Osteoblast (primary cell): ENCODE results near the gene ZDHHC14. TPM values are rescaled to one million over a fixed set of nuclear protein-coding genes. Genes with fewer than 3 reads are reported as not detected.

Experiments
- DNase-seq: peaks from one replicate; pipeline ENCODE4 v3.0.0; 2011; ENCODE audit warnings: low spot score, mixed read lengths; ENCODE audit not compliant: insufficient read length; ENCODE audit errors: missing footprints
- H2AFZ ChIP-seq: 2 replicates; pipeline ENCODE4 v1.6.0; 2011; ENCODE audit warnings: mild to moderate bottlenecking, low read length
- H3K27ac ChIP-seq: 2 replicates; pipeline ENCODE4 v1.5.1; 2011; ENCODE audit warnings: mild to moderate bottlenecking, low read depth, low read length, moderate library complexity
- H3K27me3 ChIP-seq: 2 replicates; pipeline ENCODE4 v1.6.0; 2012; ENCODE audit warnings: mild to moderate bottlenecking, control low read depth, inconsistent platforms, low read length, moderate library complexity; ENCODE audit not compliant: insufficient read depth
- H3K36me3 ChIP-seq: 2 replicates; pipeline ENCODE4 v1.5.1; 2011; ENCODE audit warnings: mild to moderate bottlenecking, low read length, control low read depth, moderate library complexity; ENCODE audit not compliant: insufficient read depth
- H3K4me1 ChIP-seq: 2 replicates; pipeline ENCODE4 v1.5.1; 2011; ENCODE audit warnings: mild to moderate bottlenecking, low read length, control low read depth, moderate library complexity; ENCODE audit not compliant: insufficient read depth
- H3K4me2 ChIP-seq: 2 replicates; pipeline ENCODE4 v1.6.0; 2011; ENCODE audit warnings: mild to moderate bottlenecking, low read length; ENCODE audit not compliant: insufficient read depth
- H3K4me3 ChIP-seq: fragments of 200-600 bp; sonication (generic); 3 replicates; pipeline ENCODE4 v1.5.1; 2012; ENCODE audit warnings: mild to moderate bottlenecking, low read length, inconsistent platforms; ENCODE audit not compliant: insufficient read depth
- H3K79me2 ChIP-seq: 2 replicates; pipeline ENCODE4 v1.6.0; 2012; ENCODE audit warnings: mild to moderate bottlenecking, low read length, control low read depth, inconsistent platforms; ENCODE audit not compliant: insufficient read depth
- H3K9me3 ChIP-seq: 2 replicates; pipeline ENCODE4 v1.5.1; 2011; ENCODE audit warnings: low read depth, low read length, control low read depth
- H4K20me1 ChIP-seq: 2 replicates; pipeline ENCODE4 v1.6.0; 2012; ENCODE audit warnings: mild to moderate bottlenecking, low read length, control low read depth; ENCODE audit not compliant: insufficient read depth
- total RNA-seq: library from RNA; depleted of rRNA; stranded (reverse); fragments of >200 nt; gene quantifications from 2 replicates; pipeline ENCODE4 v1.2.3, GENCODE V29; 2012
- TF ChIP-seq, protein P1 (sequence below): IDR thresholded peaks from 2 replicates; pipeline ENCODE4 v1.5.1; 2011; ENCODE audit warnings: mild to moderate bottlenecking, low read depth, low read length, moderate library complexity; ENCODE audit errors: extremely low read depth

Gene ZDHHC14
- total RNA-seq, 1 donor, result 1.4 TPM

DNA sequence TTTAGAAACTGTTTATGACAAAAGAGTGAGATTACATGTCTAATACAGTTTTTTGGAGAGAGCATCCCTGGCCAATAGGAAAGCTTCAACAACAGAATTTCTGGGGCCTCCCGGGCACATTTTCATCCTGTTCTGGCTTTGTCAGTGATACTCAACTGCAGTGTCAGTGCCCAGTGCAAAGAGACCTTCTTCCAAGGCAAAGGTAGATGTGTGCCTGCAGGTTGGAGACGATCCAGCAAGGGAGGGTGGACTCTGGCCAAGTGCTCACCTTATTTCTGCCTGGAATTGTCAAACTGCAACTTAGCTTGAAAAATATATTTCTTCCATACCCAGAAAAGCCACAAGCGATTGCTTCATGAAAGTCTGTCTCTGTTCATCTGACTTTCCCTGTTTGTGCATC lies 230.4 kb downstream of the ZDHHC14 start:
- Histone ChIP-seq H3K4me3 (no peak overlapping the region), H3K4me2 (no peak overlapping the region), H3K27me3 (no peaks in the 10 kb centered on the region), H3K27ac (no peak overlapping the region), H3K79me2 (no peaks in the 10 kb centered on the region), H3K4me1 (peaks cover 20% of the 10 kb centered on the region), H4K20me1 (no peaks in the 10 kb centered on the region), H3K9me3 (no peaks in the 10 kb centered on the region), H2AFZ (no peak overlapping the region), H3K36me3 (no peaks in the 10 kb centered on the region)
- no peak for DNase-seq
- TF ChIP-seq, protein P1, sequence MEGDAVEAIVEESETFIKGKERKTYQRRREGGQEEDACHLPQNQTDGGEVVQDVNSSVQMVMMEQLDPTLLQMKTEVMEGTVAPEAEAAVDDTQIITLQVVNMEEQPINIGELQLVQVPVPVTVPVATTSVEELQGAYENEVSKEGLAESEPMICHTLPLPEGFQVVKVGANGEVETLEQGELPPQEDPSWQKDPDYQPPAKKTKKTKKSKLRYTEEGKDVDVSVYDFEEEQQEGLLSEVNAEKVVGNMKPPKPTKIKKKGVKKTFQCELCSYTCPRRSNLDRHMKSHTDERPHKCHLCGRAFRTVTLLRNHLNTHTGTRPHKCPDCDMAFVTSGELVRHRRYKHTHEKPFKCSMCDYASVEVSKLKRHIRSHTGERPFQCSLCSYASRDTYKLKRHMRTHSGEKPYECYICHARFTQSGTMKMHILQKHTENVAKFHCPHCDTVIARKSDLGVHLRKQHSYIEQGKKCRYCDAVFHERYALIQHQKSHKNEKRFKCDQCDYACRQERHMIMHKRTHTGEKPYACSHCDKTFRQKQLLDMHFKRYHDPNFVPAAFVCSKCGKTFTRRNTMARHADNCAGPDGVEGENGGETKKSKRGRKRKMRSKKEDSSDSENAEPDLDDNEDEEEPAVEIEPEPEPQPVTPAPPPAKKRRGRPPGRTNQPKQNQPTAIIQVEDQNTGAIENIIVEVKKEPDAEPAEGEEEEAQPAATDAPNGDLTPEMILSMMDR, result no peak

DNA sequence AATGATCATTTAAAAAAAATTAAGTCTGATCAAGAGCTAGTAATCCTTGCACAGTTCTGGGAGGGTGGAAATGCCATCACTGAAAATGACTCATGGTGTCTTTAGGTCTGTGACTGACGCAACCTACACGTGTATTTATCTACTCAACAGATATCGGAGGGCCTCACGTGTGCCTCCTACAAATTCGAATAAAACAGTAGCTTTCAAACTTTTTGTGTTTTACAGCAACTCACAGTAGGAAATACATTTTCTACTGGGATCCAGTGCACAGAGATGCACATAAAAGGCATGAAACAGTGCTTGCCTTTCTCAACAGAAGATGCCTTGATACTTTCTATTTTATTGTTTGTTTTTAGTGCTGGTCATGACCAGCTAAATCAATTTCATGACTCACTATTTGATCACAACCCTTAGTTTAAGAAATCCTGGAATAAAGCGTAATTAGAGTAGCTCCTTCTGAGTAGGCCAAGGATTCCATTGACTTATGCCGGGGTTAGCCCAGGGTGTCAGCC lies 232.1 kb downstream of the ZDHHC14 start:
- TF ChIP-seq, protein P1, result no peak
- Histone ChIP-seq H3K4me3 (peak overlapping the region; percentile 47), H3K4me1 (peaks cover 20% of the 10 kb centered on the region), H3K4me2 (peak overlapping the region; percentile 68), H2AFZ (no peak overlapping the region), H3K36me3 (no peaks in the 10 kb centered on the region), H4K20me1 (no peaks in the 10 kb centered on the region), H3K27me3 (no peaks in the 10 kb centered on the region), H3K27ac (peak overlapping the region; percentile 70), H3K79me2 (no peaks in the 10 kb centered on the region), H3K9me3 (no peaks in the 10 kb centered on the region)
- peak; percentile 96 for DNase-seq

DNA sequence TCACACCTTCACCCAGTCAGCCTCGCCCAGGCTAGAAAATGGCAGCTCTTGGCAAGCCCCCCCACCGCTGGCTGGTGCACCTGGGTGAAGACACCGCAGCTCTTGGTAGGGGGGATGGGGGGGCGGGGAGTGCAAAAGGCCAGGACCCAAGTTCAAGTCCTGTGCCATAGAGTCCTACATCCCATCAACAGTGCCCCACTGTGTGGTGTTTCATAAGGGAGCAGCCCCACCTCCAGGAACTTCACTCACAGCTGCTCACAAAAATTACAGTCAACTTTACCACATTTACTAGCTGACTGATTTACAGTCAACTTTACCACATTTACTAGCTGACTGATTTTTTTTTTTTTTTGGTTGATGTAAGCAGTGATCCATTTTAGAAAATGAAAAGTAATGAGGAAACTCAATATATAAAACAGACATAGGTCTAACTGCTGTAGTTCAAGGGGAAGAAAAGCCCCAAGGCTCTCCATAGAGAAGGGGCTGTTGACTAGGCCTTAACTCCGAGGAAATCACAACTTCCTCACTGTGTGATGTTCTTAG lies 233.1 kb downstream of the ZDHHC14 start:
- no peaks in the 10 kb centered on the region for H4K20me1 ChIP-seq
- no peaks in the 10 kb centered on the region for H3K79me2 ChIP-seq
- no peaks in the 10 kb centered on the region for H3K36me3 ChIP-seq
- peak overlapping the region; percentile 70 for H3K27ac ChIP-seq
- H3K4me3 ChIP-seq, result no peak overlapping the region
- TF ChIP-seq, protein P1, result no peak
- no peak overlapping the region for H2AFZ ChIP-seq
- H3K4me1 ChIP-seq, result peaks cover 20% of the 10 kb centered on the region
- no peak overlapping the region for H3K4me2 ChIP-seq
- H3K9me3 ChIP-seq, result no peaks in the 10 kb centered on the region
- no peak for DNase-seq
- no peaks in the 10 kb centered on the region for H3K27me3 ChIP-seq

DNA sequence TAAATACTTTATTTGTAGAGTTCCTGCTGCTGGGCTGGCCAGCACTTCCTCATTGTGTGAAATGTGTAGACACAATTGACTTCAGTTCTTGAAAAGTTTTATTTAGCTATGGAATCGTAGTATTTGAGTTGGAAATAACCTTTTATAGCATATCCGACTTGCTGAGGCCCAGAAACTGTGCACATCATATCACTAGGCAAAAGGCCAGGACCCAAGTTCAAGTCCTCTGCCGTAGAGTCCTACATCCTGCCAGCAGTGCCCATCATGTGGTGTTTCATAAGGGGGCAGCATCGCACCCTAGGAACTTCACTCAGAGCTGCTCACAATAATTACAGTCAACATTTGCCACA lies 234.4 kb downstream of the ZDHHC14 start:
- no peaks in the 10 kb centered on the region for H3K36me3 ChIP-seq
- TF ChIP-seq, protein P1, result peak; percentile 17
- no peaks in the 10 kb centered on the region for H3K27me3 ChIP-seq
- no peak overlapping the region for H2AFZ ChIP-seq
- no peak overlapping the region for H3K4me2 ChIP-seq
- H4K20me1 ChIP-seq, result no peaks in the 10 kb centered on the region
- H3K4me3 ChIP-seq, result no peak overlapping the region
- no peak for DNase-seq
- no peaks in the 10 kb centered on the region for H3K9me3 ChIP-seq
- H3K79me2 ChIP-seq, result no peaks in the 10 kb centered on the region
- peaks cover 20% of the 10 kb centered on the region for H3K4me1 ChIP-seq
- H3K27ac ChIP-seq, result no peak overlapping the region
